Keratinocyte (primary cell): ENCODE data around the gene HIVEP2.

ENCODE experiments used
- EZH2 ChIP-seq: IDR thresholded peaks from one replicate; pipeline ENCODE4 v1.6.1; 2012; ENCODE audit warnings: inconsistent platforms, mild to moderate bottlenecking, low read length, moderate library complexity
- TF ChIP-seq, protein P1 (sequence below), 3 experiments: IDR thresholded peaks in 1 of 3; conservative IDR thresholded peaks in 1 of 3; optimal IDR thresholded peaks in 1 of 3; 2 replicates in 2 of 3; 3 replicates in 1 of 3; pipeline versions ENCODE3 to v1.5.1; 2011; ENCODE audit warnings: low read length in 3 of 3, mild to moderate bottlenecking in 3 of 3, moderate library complexity in 2 of 3, control low read depth in 1 of 3, inconsistent platforms in 1 of 3; ENCODE audit not compliant: insufficient read depth in 2 of 3; ENCODE audit errors: extremely low read depth in 1 of 3

DNA sequence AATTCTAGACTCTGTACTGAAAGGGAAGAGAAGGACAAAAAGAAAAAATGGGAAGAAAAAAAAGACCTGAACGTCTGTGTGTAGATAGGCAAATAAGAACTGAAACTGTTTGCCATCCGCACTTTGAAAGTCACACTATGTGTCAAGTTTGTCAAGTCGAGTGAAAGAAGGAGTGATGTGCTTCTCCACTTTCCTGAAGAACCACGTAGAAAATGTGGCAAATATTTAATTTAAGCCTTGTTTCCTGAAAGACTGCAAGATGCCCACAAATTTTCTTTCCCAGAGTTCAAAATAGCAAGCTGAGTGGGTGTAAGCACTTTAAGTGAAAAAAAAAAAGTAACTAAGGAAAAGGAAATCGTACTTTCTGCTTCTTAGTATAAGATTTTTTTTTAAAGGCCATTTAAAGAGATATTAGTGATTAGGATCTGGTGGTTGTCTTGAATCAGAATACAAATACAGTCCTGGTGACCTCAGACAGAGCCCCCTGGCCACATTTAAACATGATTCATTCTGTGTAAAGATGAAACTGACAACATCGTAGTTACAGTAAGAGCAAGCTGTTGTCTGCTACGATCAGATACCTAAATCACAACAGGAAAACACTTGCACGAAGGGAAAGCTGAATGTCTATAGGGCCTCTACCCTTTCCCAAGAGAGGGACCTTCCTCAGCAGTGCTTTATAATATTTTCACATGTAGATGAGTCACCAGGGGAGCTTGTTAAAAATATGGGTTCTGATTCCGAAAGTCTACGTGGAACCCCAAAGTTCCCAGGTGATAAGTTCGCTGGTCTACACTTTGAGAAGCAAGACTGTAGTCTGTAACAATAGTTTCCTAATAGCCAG, 102.3 kb downstream of the HIVEP2 start:
- TF ChIP-seq, protein P1, sequence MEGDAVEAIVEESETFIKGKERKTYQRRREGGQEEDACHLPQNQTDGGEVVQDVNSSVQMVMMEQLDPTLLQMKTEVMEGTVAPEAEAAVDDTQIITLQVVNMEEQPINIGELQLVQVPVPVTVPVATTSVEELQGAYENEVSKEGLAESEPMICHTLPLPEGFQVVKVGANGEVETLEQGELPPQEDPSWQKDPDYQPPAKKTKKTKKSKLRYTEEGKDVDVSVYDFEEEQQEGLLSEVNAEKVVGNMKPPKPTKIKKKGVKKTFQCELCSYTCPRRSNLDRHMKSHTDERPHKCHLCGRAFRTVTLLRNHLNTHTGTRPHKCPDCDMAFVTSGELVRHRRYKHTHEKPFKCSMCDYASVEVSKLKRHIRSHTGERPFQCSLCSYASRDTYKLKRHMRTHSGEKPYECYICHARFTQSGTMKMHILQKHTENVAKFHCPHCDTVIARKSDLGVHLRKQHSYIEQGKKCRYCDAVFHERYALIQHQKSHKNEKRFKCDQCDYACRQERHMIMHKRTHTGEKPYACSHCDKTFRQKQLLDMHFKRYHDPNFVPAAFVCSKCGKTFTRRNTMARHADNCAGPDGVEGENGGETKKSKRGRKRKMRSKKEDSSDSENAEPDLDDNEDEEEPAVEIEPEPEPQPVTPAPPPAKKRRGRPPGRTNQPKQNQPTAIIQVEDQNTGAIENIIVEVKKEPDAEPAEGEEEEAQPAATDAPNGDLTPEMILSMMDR (optimal IDR thresholded peaks at IDR 0.05 in 1 of 3, IDR thresholded peaks at IDR 0.05 in 1 of 3, conservative IDR thresholded peaks at IDR 0.05 in 1 of 3; ENCODE audit: extremely low read depth in 1 of 3, insufficient read depth in 2 of 3, low read length in 3 of 3): no peak
- TF ChIP-seq EZH2: no peak
